ENCODE measurements around the gene VSX1. TPM values are rescaled to one million over a fixed set of nuclear protein-coding genes. Genes with fewer than 3 reads are reported as not detected.

VSX1 gene
- total RNA-seq, 1 donor from 2014 or later, result not detected

DNA sequence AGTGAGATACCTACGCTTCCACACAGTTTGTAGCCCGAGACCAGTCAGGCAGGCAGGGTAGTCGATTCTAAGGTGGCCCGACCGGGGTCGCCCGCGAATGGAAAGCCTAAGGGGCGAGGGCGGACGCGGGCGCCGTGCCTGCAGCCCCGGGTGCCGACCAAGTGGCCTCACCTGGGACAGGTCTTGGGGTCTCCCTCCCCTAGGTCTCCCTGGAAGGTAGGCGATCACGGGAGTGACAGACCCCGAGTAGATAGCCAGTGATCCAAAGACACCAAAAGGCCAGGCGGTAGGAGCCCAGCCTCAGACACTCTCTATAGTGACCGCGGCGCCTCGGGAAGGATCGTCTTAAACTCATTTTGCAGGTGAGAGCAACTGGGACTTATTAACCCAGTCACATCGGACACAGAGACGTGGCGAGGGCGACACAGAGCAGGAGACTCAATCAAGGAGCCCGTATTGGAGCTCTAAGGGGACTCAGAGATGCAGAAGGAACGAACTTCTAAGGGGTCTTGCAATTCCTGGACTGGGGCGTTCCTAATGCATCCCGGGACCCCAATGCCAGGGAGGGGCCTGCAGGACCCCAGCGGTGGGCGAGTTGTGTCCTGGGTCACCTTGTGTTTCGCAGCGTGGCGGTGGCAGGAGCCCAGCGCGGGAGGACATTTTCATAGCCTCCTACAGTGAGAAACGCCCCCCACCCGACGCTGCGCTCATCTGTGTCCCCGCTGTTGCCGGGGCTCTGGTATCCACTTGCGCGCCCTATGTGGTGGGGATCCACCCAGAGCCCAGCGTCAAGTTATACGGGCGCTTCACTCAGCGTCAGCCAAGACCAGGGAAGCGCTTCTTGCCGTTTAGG, 2.1 kb upstream of the VSX1 start:
- peak; percentile 12 for DNase-seq (ENCODE audit: low spot score)
- Mint-ChIP-seq H3K4me3 (peak overlapping the region; percentile 19), H3K9me3 (no peaks in the 10 kb centered on the region), H3K27me3 (ENCODE audit: insufficient read depth) (peaks cover 70% of the 10 kb centered on the region), H3K36me3 (ENCODE audit: low read depth) (peaks cover 1% of the 10 kb centered on the region), H3K4me1 (ENCODE audit: low read depth) (peaks cover 9% of the 10 kb centered on the region), H3K27ac (no peak overlapping the region)
- intact Hi-C loops (cut with micrococcal nuclease), result loop anchor here (1.0 to 5.0 kb wide), 3 partner anchors 95 to 612 kb away; no protein-coding TSS in a partner anchor

DNA sequence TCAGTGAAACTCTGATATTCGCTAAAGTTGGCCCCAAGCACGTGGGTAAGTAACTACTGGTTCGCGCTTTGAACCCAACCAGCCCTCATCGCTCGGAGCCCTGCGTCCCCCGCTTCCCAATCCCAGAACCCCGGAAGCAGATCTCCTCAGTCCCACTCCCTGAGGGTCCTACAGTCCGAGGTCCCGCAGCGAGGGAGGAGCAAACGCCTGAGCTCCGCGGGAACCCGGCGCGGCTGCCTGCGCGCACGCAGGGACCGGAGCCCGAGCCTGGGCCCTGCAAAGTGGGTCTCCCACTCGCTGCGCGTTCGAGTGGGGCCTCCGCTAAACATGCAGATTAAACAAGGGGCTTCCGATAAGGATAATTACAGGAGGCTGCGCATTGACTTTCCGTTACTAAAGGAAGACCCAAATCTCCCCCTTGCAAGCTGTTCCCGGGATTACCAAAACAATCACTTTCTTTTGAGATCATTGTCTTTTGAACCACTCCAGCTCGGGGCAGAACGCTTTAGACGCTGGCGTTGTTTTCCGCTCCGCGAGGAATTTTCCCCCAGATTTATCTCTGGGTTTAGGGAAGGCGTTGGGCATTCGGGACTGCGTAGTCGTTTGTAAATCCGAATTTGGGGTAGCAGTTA, 1.3 kb upstream of the VSX1 start:
- Mint-ChIP-seq H3K4me3 (peak overlapping the region; percentile 19), H3K36me3 (ENCODE audit: low read depth) (peaks cover 1% of the 10 kb centered on the region), H3K4me1 (ENCODE audit: low read depth) (peaks cover 9% of the 10 kb centered on the region), H3K27me3 (ENCODE audit: insufficient read depth) (peaks cover 77% of the 10 kb centered on the region), H3K27ac (no peak overlapping the region), H3K9me3 (no peaks in the 10 kb centered on the region)
- intact Hi-C loops (cut with micrococcal nuclease), result loop anchor here (5.0 kb wide), 2 partner anchors 314 to 611 kb away; no protein-coding TSS in a partner anchor
- DNase-seq (ENCODE audit: low spot score), result no peak

DNA sequence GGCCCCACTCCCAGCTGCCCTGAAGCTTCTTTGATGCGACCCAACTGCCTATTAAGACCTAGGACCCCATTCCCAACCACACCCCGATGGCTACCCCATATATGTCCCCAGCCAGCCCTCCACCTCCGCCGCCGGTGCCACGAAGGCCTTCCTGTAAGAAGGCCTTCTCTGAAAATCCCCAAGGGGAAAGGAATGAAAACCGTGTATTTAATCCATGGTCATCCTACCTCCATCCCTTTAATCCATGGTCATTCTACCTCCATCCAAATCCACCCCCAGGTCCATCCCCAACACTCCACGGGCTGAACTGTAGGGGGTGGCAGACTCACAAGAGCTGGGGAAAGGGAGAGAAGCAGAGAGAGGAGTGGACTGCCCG, 545 bp upstream of the VSX1 start:
- H3K27ac Mint-ChIP-seq, result peak overlapping the region; percentile 34
- H3K4me1 Mint-ChIP-seq (ENCODE audit: low read depth), result peaks cover 9% of the 10 kb centered on the region
- H3K27me3 Mint-ChIP-seq (ENCODE audit: insufficient read depth), result peaks cover 79% of the 10 kb centered on the region
- intact Hi-C loops (cut with micrococcal nuclease), result loop anchor here (5.0 kb wide), 2 partner anchors 315 to 610 kb away; no protein-coding TSS in a partner anchor
- no peak overlapping the region for H3K4me3 Mint-ChIP-seq
- H3K9me3 Mint-ChIP-seq, result no peaks in the 10 kb centered on the region
- DNase-seq (ENCODE audit: low spot score), result no peak
- H3K36me3 Mint-ChIP-seq (ENCODE audit: low read depth), result peaks cover 1% of the 10 kb centered on the region

DNA sequence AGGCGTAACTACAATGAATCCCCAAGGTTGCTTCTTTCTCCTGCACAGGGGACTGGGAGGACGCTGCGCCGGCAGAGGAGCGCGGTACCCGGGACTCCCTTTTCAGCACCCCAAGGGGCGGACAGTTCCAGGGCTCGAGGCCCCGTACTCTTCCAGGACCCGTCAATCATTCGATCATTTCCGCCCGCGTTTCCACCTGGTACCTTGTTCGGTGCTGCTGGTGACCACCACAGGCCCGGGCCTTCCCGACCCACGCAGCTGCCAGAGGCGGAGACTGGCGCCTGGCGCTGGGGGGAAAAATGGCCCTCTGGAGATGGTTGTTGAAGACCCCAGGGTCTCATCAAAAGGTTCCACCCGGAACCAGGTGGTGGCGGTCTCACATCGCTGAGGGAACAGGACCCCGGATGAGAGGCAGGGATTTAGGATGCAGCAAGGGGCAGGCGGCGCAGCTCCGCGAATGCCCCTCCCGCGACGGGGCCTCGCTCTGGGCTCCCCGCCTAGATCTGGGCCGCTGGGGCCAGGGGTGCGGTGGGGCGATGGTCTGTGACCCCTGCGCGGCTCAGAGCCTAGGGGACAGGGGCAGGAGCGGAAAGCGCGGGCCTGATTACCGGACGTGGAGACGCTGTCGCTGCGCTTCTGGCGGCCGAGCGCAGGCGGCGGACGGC, 744 bp downstream of the VSX1 start:
- peaks cover 1% of the 10 kb centered on the region for H3K36me3 Mint-ChIP-seq (ENCODE audit: low read depth)
- no peaks in the 10 kb centered on the region for H3K9me3 Mint-ChIP-seq
- intact Hi-C loops (cut with micrococcal nuclease), result loop anchor here (5.0 kb wide), 2 partner anchors 316 to 609 kb away; no protein-coding TSS in a partner anchor
- peaks cover 9% of the 10 kb centered on the region for H3K4me1 Mint-ChIP-seq (ENCODE audit: low read depth)
- DNase-seq (ENCODE audit: low spot score), result no peak
- H3K27me3 Mint-ChIP-seq (ENCODE audit: insufficient read depth), result peaks cover 77% of the 10 kb centered on the region
- no peak overlapping the region for H3K27ac Mint-ChIP-seq
- H3K4me3 Mint-ChIP-seq, result no peak overlapping the region

DNA sequence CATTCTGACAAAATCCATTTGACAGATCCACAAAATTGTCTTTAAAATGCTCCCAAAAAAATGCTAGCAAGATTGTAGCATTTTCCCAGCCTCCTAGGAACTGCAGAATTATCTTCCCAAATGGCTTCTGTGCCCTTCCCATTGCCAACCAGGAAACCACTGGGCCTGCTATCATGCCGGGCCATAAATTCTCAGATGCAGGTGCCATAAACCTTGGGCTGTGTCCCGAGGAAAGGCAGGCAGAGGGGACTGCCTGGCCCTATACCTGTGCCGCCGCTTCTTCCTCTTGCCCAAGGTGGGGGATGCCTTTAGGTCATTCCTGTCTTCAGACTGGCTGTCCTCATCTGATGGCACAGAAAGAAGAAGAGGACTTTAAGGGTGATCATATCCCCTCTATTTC, 2.8 kb downstream of the VSX1 start:
- intact Hi-C loops (cut with micrococcal nuclease), result no loop called here
- no peak for DNase-seq (ENCODE audit: low spot score)
- H3K9me3 Mint-ChIP-seq, result no peaks in the 10 kb centered on the region
- H3K4me3 Mint-ChIP-seq, result no peak overlapping the region
- peaks cover 9% of the 10 kb centered on the region for H3K4me1 Mint-ChIP-seq (ENCODE audit: low read depth)
- H3K36me3 Mint-ChIP-seq (ENCODE audit: low read depth), result peaks cover 1% of the 10 kb centered on the region
- H3K27me3 Mint-ChIP-seq (ENCODE audit: insufficient read depth), result peaks cover 72% of the 10 kb centered on the region
- H3K27ac Mint-ChIP-seq, result no peak overlapping the region

DNA sequence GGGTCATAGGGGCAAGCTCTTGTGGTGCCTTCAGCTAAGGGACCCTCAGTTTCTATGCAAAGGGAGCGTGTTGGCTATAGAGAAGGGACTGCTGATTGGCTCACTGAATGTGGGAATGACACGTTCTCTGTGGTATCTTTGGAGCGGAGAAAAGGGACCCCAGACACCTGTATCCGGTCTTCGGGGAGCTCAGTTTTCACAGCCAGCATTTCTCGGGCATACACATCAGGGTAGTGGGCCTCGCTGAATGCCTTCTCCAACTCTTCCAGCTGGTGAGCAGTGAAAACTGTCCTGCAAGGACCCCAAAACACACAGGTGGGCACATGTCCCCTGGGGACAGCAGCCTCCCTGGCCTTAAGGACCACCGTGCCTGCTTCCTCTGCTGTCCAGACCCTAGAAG, 3.3 kb downstream of the VSX1 start:
- Mint-ChIP-seq H3K27me3 (ENCODE audit: insufficient read depth) (peaks cover 70% of the 10 kb centered on the region), H3K9me3 (no peaks in the 10 kb centered on the region), H3K4me1 (ENCODE audit: low read depth) (peaks cover 4% of the 10 kb centered on the region), H3K27ac (no peak overlapping the region), H3K4me3 (no peak overlapping the region), H3K36me3 (ENCODE audit: low read depth) (peaks cover 1% of the 10 kb centered on the region)
- DNase-seq (ENCODE audit: low spot score), result no peak
- intact Hi-C loops (cut with micrococcal nuclease), result no loop called here

DNA sequence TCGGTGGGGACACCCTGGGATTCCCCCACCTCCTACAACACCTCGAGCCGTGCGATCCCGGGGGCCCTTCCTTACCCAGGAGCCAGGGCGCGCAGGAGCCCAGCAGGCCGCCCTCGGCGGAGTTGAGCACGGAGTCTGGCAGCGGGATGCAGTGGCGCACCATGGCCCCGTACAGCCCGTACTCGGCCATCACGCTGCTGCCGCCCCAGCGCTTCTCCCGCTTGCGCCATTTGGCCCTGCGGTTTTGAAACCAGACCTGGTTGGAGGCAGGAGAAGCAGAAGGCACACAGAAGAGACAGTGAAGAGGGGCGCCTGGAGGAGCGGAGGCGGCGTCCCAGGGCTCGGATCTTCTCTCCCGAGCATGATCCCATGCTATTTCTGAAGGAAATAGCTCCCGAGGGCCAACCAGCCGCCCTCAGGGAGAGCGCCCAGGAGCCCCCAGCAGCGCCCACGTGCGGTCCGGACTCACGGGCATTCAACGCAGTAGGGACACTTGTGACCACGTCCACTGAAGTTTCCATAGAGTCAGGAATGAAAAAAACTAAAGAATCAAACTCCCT, 4.3 kb downstream of the VSX1 start:
- Mint-ChIP-seq H3K27ac (no peak overlapping the region), H3K27me3 (ENCODE audit: insufficient read depth) (peaks cover 67% of the 10 kb centered on the region), H3K4me3 (no peak overlapping the region), H3K4me1 (ENCODE audit: low read depth) (no peaks in the 10 kb centered on the region), H3K9me3 (no peaks in the 10 kb centered on the region), H3K36me3 (ENCODE audit: low read depth) (peaks cover 1% of the 10 kb centered on the region)
- DNase-seq (ENCODE audit: low spot score), result no peak
- intact Hi-C loops (cut with micrococcal nuclease), result no loop called here

DNA sequence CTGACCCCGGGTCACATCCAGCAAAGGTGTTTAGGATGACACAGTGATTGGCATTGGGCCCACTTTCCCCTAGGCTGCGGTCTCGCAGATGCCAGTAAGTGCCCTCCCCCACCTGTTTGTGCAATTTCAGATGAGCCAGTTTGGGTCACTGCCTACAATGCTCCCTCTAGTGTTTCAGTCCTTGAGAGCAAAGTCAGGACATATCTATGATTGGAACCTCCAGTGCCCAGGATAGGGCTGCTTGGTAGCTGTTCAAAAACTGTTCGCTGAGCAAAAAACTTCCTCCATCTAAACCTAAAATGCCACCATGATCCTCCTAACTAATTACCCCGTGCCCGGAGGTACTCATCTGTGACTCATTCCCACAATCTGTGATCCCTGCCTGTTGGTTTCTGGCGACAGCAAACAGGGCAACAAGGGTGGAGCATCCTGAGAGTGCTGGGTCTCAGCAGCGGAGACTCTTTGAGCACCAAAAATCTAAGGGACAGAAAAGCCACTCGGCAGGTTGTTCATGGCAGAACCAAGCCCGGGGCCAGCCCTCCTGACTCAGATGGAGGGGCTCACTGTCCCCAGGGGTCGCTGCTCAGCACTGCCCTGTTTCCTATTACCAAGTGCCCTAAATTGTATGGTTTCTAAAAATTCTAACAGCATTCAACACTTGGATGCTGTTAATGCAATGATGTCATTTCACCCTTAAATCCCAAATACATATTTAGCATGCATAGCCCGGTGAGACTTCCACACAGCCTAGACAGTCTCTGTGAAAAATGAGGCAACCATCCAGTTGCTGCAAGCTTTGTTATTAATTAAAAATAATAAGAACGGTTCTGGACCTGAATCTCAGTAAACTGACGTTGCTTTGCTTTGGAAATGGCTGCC, 5.0 kb downstream of the VSX1 start:
- intact Hi-C loops (cut with micrococcal nuclease), result no loop called here
- H3K27ac Mint-ChIP-seq, result no peak overlapping the region
- H3K27me3 Mint-ChIP-seq (ENCODE audit: insufficient read depth), result peaks cover 60% of the 10 kb centered on the region
- no peak overlapping the region for H3K4me3 Mint-ChIP-seq
- H3K4me1 Mint-ChIP-seq (ENCODE audit: low read depth), result no peaks in the 10 kb centered on the region
- H3K36me3 Mint-ChIP-seq (ENCODE audit: low read depth), result peaks cover 1% of the 10 kb centered on the region
- DNase-seq (ENCODE audit: low spot score), result no peak
- H3K9me3 Mint-ChIP-seq, result no peaks in the 10 kb centered on the region

DNA sequence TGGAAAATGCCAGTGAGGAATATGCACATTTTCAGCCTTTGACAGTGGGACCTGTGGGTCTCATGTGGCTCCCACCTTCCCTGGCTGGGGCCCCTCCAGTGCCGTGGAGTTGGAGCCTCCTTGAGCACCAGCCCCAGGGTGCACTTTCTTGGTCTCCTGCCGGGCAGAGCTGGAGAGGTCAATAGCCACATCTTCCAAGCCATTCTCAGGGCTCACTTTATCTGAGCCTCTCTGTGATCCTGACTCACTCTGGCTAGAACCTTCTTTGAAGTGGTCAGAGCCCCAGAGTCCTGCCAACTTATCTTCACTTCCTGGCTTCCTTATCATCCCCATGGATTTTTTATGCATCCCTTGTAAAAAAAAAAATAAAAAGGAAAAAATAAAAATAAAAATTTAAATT, 5.7 kb downstream of the VSX1 start:
- DNase-seq (ENCODE audit: low spot score), result no peak
- intact Hi-C loops (cut with micrococcal nuclease), result no loop called here
- Mint-ChIP-seq H3K27ac (no peak overlapping the region), H3K9me3 (no peaks in the 10 kb centered on the region), H3K4me3 (no peak overlapping the region), H3K36me3 (ENCODE audit: low read depth) (peaks cover 1% of the 10 kb centered on the region), H3K4me1 (ENCODE audit: low read depth) (no peaks in the 10 kb centered on the region), H3K27me3 (ENCODE audit: insufficient read depth) (peaks cover 65% of the 10 kb centered on the region)

DNA sequence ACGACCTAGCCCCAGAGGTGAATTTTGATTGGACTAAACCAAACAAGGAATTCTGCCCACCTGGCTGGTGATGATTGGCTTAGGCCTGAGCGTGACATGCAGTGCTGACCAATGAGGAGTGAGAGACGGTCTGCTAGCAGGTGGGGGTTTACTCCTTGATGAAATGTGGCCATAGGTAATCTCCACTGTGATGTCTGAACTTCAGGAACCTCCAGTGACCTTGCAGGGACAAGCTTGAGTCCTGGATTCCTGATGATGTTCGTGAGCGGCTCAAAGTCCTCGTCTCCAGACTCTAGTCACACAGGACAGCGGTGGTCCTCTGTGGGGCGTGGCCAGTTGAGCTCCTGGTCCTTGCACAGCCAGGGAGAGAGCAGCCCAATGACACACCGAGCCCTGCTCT, 8.4 kb downstream of the VSX1 start:
- intact Hi-C loops (cut with micrococcal nuclease), result no loop called here
- H3K9me3 Mint-ChIP-seq, result no peaks in the 10 kb centered on the region
- H3K27ac Mint-ChIP-seq, result no peak overlapping the region
- peaks cover 64% of the 10 kb centered on the region for H3K27me3 Mint-ChIP-seq (ENCODE audit: insufficient read depth)
- no peaks in the 10 kb centered on the region for H3K36me3 Mint-ChIP-seq (ENCODE audit: low read depth)
- no peak for DNase-seq (ENCODE audit: low spot score)
- H3K4me3 Mint-ChIP-seq, result no peak overlapping the region
- no peaks in the 10 kb centered on the region for H3K4me1 Mint-ChIP-seq (ENCODE audit: low read depth)

DNA sequence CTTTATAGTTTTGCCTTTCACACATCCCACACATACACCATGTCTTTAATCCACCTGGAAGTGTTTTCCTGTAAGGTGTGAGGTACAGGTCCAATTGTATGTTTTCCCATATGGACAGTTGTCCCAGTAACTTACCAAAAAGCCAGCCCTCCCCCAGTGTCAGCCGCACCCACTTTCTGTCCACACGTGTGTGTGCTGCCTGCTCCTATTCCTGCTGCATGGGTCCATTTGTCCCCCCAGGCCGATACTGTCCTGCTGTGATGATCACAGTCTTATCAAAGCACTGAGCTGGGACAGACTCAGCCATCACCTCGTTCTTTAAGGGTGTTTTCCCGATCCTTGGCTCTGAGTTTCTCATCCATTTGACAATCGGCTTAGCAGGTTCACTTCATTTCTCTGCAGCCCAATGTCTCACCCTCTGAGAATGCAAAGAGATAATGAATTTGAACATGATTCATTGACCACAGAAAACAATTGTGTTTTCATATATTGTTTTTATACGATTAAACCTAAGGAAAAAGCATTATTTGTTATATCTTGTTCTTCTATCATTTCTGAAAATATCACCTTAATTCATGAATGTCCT, 9.6 kb downstream of the VSX1 start:
- no peak for DNase-seq (ENCODE audit: low spot score)
- Mint-ChIP-seq H3K27ac (no peak overlapping the region), H3K4me3 (no peak overlapping the region), H3K27me3 (ENCODE audit: insufficient read depth) (peaks cover 60% of the 10 kb centered on the region), H3K4me1 (ENCODE audit: low read depth) (no peaks in the 10 kb centered on the region), H3K36me3 (ENCODE audit: low read depth) (no peaks in the 10 kb centered on the region), H3K9me3 (no peaks in the 10 kb centered on the region)
- intact Hi-C loops (cut with micrococcal nuclease), result no loop called here

DNA sequence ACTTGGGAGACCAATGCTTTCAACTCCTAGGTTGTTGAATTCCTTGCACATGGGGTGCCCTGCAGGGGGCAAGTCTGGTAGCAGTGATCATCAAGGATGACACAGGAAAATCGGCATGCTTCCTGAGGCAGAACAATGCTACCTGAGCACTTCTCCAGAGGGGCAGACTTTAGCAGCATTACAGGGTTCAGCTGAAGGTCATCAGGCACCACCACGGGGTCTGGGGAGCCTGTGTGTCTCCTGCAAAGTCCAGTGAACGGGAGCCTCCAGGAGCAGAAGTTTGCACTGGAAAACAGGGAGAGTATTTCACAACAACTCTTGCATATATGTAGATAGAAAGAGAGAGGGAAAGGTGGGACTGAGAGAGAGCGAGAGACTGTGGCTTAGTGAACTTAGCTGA, 10.2 kb downstream of the VSX1 start:
- Mint-ChIP-seq H3K27ac (no peak overlapping the region), H3K4me1 (ENCODE audit: low read depth) (no peaks in the 10 kb centered on the region), H3K36me3 (ENCODE audit: low read depth) (no peaks in the 10 kb centered on the region), H3K27me3 (ENCODE audit: insufficient read depth) (peaks cover 57% of the 10 kb centered on the region), H3K4me3 (no peak overlapping the region), H3K9me3 (no peaks in the 10 kb centered on the region)
- no peak for DNase-seq (ENCODE audit: low spot score)
- intact Hi-C loops (cut with micrococcal nuclease), result no loop called here

All from activated T-helper 1 cell treated with anti-CD3 and anti-CD28 coated beads, Interleukin-12 subunit alpha, Interleukin-12 subunit beta, Interleukin-2, Interleukin-4 antibody, amounts not matched to agents 30 ng/mL and 10 ng/mL and 1 ng/mL, durations not matched to agents 14 hours and 24 hours and 36 hours (primary cell).